Measurements from ENCODE around the gene APOL1.
"Not testable (repeated sequence)": the region's sequence is repeated elsewhere in the genome, so short reads cannot be mapped to it uniquely, and the experiment has no call there.

- TF ChIP-seq, protein P1, sequence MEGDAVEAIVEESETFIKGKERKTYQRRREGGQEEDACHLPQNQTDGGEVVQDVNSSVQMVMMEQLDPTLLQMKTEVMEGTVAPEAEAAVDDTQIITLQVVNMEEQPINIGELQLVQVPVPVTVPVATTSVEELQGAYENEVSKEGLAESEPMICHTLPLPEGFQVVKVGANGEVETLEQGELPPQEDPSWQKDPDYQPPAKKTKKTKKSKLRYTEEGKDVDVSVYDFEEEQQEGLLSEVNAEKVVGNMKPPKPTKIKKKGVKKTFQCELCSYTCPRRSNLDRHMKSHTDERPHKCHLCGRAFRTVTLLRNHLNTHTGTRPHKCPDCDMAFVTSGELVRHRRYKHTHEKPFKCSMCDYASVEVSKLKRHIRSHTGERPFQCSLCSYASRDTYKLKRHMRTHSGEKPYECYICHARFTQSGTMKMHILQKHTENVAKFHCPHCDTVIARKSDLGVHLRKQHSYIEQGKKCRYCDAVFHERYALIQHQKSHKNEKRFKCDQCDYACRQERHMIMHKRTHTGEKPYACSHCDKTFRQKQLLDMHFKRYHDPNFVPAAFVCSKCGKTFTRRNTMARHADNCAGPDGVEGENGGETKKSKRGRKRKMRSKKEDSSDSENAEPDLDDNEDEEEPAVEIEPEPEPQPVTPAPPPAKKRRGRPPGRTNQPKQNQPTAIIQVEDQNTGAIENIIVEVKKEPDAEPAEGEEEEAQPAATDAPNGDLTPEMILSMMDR (IDR thresholded peaks at IDR 0.05 in 4 of 5, conservative IDR thresholded peaks at IDR 0.05 in 1 of 5) = not testable (repeated sequence)
- TF ChIP-seq POLR2A (IDR thresholded peaks at IDR 0.05) = not testable (repeated sequence)
These were observed 2.6 kb downstream of the APOL1 start for GRCh38 chr22:36255572-36255971.

All from gastrocnemius medialis (tissue), 4 donors.